Measurements from ENCODE around the gene LHFPL6.

DNA sequence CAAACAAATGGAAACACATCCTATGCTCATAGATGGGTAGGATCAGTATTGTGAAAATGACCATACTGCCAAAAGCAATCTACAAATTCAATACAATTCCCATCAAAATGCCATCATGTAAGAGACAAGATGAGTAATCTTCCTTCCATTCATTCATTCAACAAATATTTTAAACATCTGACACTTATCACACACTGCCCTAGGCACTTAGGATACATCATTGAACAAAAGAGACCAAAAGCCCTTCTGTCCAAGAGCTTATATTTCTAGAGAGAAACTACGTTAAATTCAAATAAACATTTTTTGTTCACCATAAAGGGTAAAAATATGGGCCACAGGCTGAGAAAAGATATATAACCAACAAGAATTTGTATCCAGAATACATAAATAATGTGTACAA lies 20.5 kb upstream of the LHFPL6 start:
- TF ChIP-seq CTCF (conservative IDR thresholded peaks at IDR 0.05 in 1 of 2, IDR thresholded peaks at IDR 0.05 in 1 of 2; ENCODE audit: extremely low read depth in 1 of 2, insufficient read depth in 1 of 2, low read depth in 1 of 2, low read length in 2 of 2), result no peak
- TF ChIP-seq EZH2 (IDR thresholded peaks at IDR 0.05; ENCODE audit: borderline replicate concordance, low read length), result no peak

Measured in mammary epithelial cell (primary cell).